ENCODE data around the gene FXYD4.

FXYD4 gene

GRCh38 chr10:43399320-43400310 lies 28.2 kb downstream of the FXYD4 start:
- Histone ChIP-seq H3K27me3 (replicated peaks; ENCODE audit: control insufficient read depth, insufficient read depth, low read length) (no peaks in the 10 kb centered on the region), H3K4me3 (ENCODE audit: low read length) (no peak overlapping the region), H3K4me1 (ENCODE audit: control insufficient read depth, insufficient read depth, low read length) (peaks cover 70% of the 10 kb centered on the region), H3K9me3 (ENCODE audit: control insufficient read depth, low read length) (no peaks in the 10 kb centered on the region), H3K36me3 (ENCODE audit: control insufficient read depth, insufficient read depth, low read length, severe bottlenecking) (peaks cover 31% of the 10 kb centered on the region), H3K9ac (ENCODE audit: low read length) (no peak overlapping the region)
- DNase-seq (ENCODE audit: low read depth) = peak; percentile 34

- H3K36me3 ChIP-seq (ENCODE audit: control insufficient read depth, insufficient read depth, low read length, severe bottlenecking) = peaks cover 31% of the 10 kb centered on the region
- no peak for DNase-seq (ENCODE audit: low read depth)
- peak overlapping the region; percentile 38 for H3K9ac ChIP-seq (ENCODE audit: low read length)
- no peaks in the 10 kb centered on the region for H3K9me3 ChIP-seq (ENCODE audit: control insufficient read depth, low read length)
- H3K4me1 ChIP-seq (ENCODE audit: control insufficient read depth, insufficient read depth, low read length) = peaks cover 68% of the 10 kb centered on the region
- no peak overlapping the region for H3K4me3 ChIP-seq (ENCODE audit: low read length)
- H3K27me3 ChIP-seq (replicated peaks; ENCODE audit: control insufficient read depth, insufficient read depth, low read length) = no peaks in the 10 kb centered on the region
These were observed 30.2 kb downstream of the FXYD4 start for GRCh38 chr10:43401627-43402026.

- Histone ChIP-seq H3K4me1 (ENCODE audit: control insufficient read depth, insufficient read depth, low read length) (peaks cover 67% of the 10 kb centered on the region), H3K9me3 (ENCODE audit: control insufficient read depth, low read length) (no peaks in the 10 kb centered on the region), H3K9ac (ENCODE audit: low read length) (no peak overlapping the region), H3K27me3 (replicated peaks; ENCODE audit: control insufficient read depth, insufficient read depth, low read length) (no peaks in the 10 kb centered on the region), H3K36me3 (ENCODE audit: control insufficient read depth, insufficient read depth, low read length, severe bottlenecking) (peaks cover 31% of the 10 kb centered on the region), H3K4me3 (ENCODE audit: low read length) (no peak overlapping the region)
- no peak for DNase-seq (ENCODE audit: low read depth)
These were observed 30.7 kb downstream of the FXYD4 start for GRCh38 chr10:43402176-43402575.

GRCh38 chr10:43402880-43403452 lies 31.5 kb downstream of the FXYD4 start:
- Histone ChIP-seq H3K9me3 (ENCODE audit: control insufficient read depth, low read length) (no peaks in the 10 kb centered on the region), H3K36me3 (ENCODE audit: control insufficient read depth, insufficient read depth, low read length, severe bottlenecking) (peaks cover 31% of the 10 kb centered on the region), H3K27me3 (replicated peaks; ENCODE audit: control insufficient read depth, insufficient read depth, low read length) (no peaks in the 10 kb centered on the region), H3K9ac (ENCODE audit: low read length) (no peak overlapping the region), H3K4me3 (ENCODE audit: low read length) (no peak overlapping the region), H3K4me1 (ENCODE audit: control insufficient read depth, insufficient read depth, low read length) (peaks cover 59% of the 10 kb centered on the region)
- no peak for DNase-seq (ENCODE audit: low read depth)

DNA sequence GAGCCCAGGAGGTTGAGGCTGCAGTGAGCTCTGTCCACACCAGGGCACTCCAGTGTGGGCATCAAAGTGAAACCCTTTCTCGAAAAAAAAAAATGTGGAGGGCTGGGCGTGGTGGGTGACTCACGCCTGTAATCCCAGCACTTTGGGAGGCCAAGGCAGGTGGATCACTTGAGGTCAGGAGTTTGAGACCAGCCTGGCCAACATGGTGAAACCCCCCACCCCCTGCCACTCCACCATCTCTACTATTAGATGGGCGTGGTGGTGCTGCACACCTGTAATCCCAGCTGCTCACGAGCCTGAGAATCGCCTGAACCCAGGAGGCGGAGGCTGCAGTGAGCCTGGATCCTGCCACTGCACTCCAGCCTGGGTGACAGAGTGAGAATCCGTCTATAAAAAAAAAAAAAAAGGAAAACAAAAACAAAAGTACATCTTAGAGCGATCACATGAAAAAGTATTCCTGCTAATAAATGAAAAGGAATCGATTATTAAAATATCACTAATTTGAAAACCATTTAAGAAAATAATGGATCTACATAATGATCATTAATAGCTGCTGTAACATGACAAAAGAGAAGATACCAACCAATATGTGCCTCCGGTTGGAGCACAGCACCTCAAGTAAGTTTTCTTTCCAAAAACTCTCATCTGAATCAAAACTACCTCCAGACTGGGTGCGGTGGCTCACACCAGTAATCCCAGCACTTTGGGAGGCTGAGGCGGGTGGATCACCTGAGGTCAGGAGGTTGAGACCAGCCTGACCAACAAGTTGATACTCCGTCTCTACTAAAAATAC lies 32.7 kb downstream of the FXYD4 start:
- Histone ChIP-seq H3K27me3 (replicated peaks; ENCODE audit: control insufficient read depth, insufficient read depth, low read length) (no peaks in the 10 kb centered on the region), H3K4me3 (ENCODE audit: low read length) (peak overlapping the region; percentile 95), H3K9ac (ENCODE audit: low read length) (peak overlapping the region; percentile 41), H3K9me3 (ENCODE audit: control insufficient read depth, low read length) (no peaks in the 10 kb centered on the region), H3K36me3 (ENCODE audit: control insufficient read depth, insufficient read depth, low read length, severe bottlenecking) (peaks cover 27% of the 10 kb centered on the region), H3K4me1 (ENCODE audit: control insufficient read depth, insufficient read depth, low read length) (peaks cover 50% of the 10 kb centered on the region)
- DNase-seq (ENCODE audit: low read depth) = no peak

DNA sequence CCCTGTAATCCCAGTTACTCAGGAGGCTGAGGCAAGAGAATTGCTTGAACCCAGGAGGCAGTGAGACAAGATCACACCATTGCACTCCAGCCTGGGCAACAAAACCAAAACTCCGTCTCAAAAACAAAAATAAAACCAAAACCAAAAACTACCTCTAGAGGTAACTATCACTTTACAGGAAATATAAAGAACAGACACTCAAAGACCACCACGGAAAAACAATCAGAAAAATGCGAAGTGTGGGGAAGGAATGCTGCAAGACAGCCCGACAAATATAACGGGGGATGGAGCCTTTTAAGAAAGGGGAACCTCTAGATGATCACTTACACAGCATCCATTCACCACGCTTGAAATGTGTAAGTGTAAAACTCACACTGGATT lies 33.3 kb downstream of the FXYD4 start:
- H3K27me3 ChIP-seq (replicated peaks; ENCODE audit: control insufficient read depth, insufficient read depth, low read length) = no peaks in the 10 kb centered on the region

DNA sequence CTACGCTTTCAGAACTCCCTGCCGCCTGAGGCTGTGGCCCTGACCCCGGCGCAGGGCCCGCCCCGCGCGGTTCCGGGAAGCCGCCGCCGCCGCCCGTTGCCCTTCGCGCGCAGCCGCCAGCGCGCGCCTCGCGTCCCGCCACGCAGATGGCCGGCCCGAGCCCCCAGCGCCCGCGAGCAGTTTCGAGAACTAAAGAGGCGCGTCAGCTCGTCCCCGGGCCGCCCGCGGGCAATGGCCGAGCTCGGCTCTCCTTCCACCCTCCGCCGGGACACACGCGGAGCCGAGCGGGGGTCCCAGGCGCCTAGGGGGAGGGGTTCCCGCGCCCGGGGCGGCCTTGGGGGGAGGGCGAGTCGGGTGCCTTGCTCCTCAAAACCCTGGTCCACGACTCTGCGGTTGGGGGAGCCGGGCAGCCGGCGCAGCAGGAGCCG lies 35.7 kb downstream of the FXYD4 start:
- Histone ChIP-seq H3K9me3 (ENCODE audit: control insufficient read depth, low read length) (no peaks in the 10 kb centered on the region), H3K36me3 (ENCODE audit: control insufficient read depth, insufficient read depth, low read length, severe bottlenecking) (peaks cover 16% of the 10 kb centered on the region), H3K9ac (ENCODE audit: low read length) (peak overlapping the region; percentile 99), H3K4me1 (ENCODE audit: control insufficient read depth, insufficient read depth, low read length) (peaks cover 32% of the 10 kb centered on the region), H3K4me3 (ENCODE audit: low read length) (peak overlapping the region; percentile 95), H3K27me3 (replicated peaks; ENCODE audit: control insufficient read depth, insufficient read depth, low read length) (no peaks in the 10 kb centered on the region)
- DNase-seq (ENCODE audit: low read depth) = peak; percentile 87

More for the DNA sequence above, 33.3 kb downstream of the FXYD4 start:
- no peak for DNase-seq (ENCODE audit: low read depth)
- peak overlapping the region; percentile 95 for H3K4me3 ChIP-seq (ENCODE audit: low read length)
- no peaks in the 10 kb centered on the region for H3K9me3 ChIP-seq (ENCODE audit: control insufficient read depth, low read length)
- peaks cover 44% of the 10 kb centered on the region for H3K4me1 ChIP-seq (ENCODE audit: control insufficient read depth, insufficient read depth, low read length)
- peak overlapping the region; percentile 41 for H3K9ac ChIP-seq (ENCODE audit: low read length)
- H3K36me3 ChIP-seq (ENCODE audit: control insufficient read depth, insufficient read depth, low read length, severe bottlenecking) = peaks cover 22% of the 10 kb centered on the region

DNA sequence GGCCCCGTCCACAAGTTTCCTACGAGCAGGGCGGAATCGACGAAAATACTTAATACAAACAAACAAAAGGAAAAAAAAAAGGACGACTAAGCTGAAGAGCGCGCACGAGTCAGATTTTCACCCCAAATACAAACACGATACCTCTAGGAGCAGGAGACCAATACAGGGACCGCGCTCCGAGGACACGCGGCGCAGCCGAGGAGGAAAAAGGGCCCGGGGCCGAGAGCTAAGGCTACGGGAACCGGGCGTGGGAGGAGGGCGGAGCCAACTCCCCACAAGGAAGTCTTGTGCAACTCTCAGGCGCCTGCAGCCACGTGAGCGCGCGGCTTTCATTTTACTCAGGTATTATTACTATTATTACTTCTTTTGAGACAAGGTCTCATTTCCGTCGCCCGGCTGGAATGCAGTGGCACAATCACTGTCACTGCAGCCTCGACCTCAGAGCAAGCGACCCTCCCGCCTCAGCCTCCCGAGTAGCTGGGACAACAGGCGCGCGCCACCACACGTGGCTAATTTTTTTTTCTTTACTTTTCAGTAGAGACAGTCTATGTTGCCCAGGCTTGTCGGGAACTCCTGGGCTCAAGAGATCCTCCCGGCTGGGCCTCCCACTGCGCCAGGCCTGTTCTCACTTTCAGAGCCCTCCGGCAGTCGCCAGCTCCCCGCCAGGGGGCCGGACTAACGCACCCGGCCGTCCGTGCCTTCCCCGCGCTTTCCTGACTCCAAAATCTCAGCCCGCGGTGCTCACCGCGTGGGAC lies 36.3 kb downstream of the FXYD4 start:
- H3K36me3 ChIP-seq (ENCODE audit: control insufficient read depth, insufficient read depth, low read length, severe bottlenecking) = peaks cover 14% of the 10 kb centered on the region
- H3K9me3 ChIP-seq (ENCODE audit: control insufficient read depth, low read length) = no peaks in the 10 kb centered on the region
- peak; percentile 97 for DNase-seq (ENCODE audit: low read depth)
- peak overlapping the region; percentile 95 for H3K4me3 ChIP-seq (ENCODE audit: low read length)
- peak overlapping the region; percentile 99 for H3K9ac ChIP-seq (ENCODE audit: low read length)
- no peaks in the 10 kb centered on the region for H3K27me3 ChIP-seq (replicated peaks; ENCODE audit: control insufficient read depth, insufficient read depth, low read length)
- H3K4me1 ChIP-seq (ENCODE audit: control insufficient read depth, insufficient read depth, low read length) = peaks cover 32% of the 10 kb centered on the region

GRCh38 chr10:43408331-43408709 lies 36.9 kb downstream of the FXYD4 start:
- peaks cover 8% of the 10 kb centered on the region for H3K36me3 ChIP-seq (ENCODE audit: control insufficient read depth, insufficient read depth, low read length, severe bottlenecking)
- DNase-seq (ENCODE audit: low read depth) = no peak
- H3K9me3 ChIP-seq (ENCODE audit: control insufficient read depth, low read length) = no peaks in the 10 kb centered on the region
- H3K4me1 ChIP-seq (ENCODE audit: control insufficient read depth, insufficient read depth, low read length) = peaks cover 31% of the 10 kb centered on the region
- H3K4me3 ChIP-seq (ENCODE audit: low read length) = peak overlapping the region; percentile 95
- no peaks in the 10 kb centered on the region for H3K27me3 ChIP-seq (replicated peaks; ENCODE audit: control insufficient read depth, insufficient read depth, low read length)
- H3K9ac ChIP-seq (ENCODE audit: low read length) = peak overlapping the region; percentile 99

DNA sequence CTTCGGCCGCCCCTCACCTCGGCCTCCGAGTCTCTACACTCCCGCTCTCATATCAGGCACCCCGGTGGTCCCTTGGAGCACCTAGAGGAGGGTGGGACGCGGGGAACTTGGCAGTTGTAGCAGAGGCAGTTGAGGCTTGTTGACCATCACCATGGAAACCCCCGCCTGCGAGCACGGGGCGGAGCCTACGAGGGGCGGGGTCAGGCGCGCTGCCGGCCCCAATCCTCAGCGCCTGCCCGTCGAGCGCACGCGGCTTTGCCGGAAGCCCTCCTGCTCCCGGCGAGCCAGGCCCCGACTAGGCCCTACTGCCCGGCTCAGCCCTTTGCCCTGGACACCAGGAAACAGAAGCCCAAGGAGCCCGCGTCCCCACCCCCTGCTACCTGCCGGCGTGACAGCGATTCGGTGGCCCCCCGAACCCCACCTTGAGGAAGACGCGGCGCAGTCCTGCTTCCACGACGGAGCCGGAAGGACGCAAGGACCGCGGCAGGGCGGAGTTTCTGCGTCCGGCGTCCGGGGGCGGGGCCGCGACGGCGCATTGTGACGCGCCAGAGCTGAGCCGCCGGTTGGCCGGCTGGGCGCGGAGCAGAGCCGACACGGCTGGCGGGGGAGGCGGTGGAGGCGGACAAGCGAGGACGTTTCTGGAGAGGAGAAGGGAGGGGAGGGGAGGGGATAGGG lies 37.4 kb downstream of the FXYD4 start, which contains the start of gene HNRNPF:
Gene HNRNPF, minus strand, starts transcription at position 477 of the 675 bp plus-strand sequence. CDS start 21,302 bp downstream, outside the sequence.
- no peaks in the 10 kb centered on the region for H3K27me3 ChIP-seq (replicated peaks; ENCODE audit: control insufficient read depth, insufficient read depth, low read length)
- H3K9ac ChIP-seq (ENCODE audit: low read length) = peak within 1 kb of the TSS; percentile 99
- DNase-seq (ENCODE audit: low read depth) = peak; percentile 98
- no peaks in the 10 kb centered on the region for H3K9me3 ChIP-seq (ENCODE audit: control insufficient read depth, low read length)
- H3K4me3 ChIP-seq (ENCODE audit: low read length) = peak within 1 kb of the TSS; percentile 95
- H3K36me3 ChIP-seq (ENCODE audit: control insufficient read depth, insufficient read depth, low read length, severe bottlenecking) = peaks cover 3% of the 10 kb centered on the region
- peaks cover 26% of the 10 kb centered on the region for H3K4me1 ChIP-seq (ENCODE audit: control insufficient read depth, insufficient read depth, low read length)
